Measurements from ENCODE around the gene C16orf87. TPM values are rescaled to one million over a fixed set of nuclear protein-coding genes. Genes with fewer than 3 reads are reported as not detected.
A peak's percentile ranks its signal among the peaks of the same experiment; 100 is the strongest.

C16orf87 gene
- total RNA-seq (7.2 TPM), polyA plus RNA-seq (ENCODE audit: insufficient read depth, low read depth, low replicate concordance) (11.2 TPM)
- long read RNA-seq, donor 1, full-length matches to known transcripts = 7 of 7 reads
- long read RNA-seq, donor 1, partial matches to known transcripts = 0 of 7 reads
- long read RNA-seq, donor 1, other reads (novel, unspliced or antisense) = 0 of 7 reads
- long read RNA-seq, donor 2, full-length matches to known transcripts = 11 of 11 reads
- long read RNA-seq, donor 2, partial matches to known transcripts = 0 of 11 reads
- long read RNA-seq, donor 2, other reads (novel, unspliced or antisense) = 0 of 11 reads
- long read RNA-seq, donor 3, full-length matches to known transcripts = 10 of 10 reads
- long read RNA-seq, donor 3, partial matches to known transcripts = 0 of 10 reads
- long read RNA-seq, donor 3, other reads (novel, unspliced or antisense) = 0 of 10 reads
- long read RNA-seq, donor 4, full-length matches to known transcripts = 11 of 11 reads
- long read RNA-seq, donor 4, partial matches to known transcripts = 0 of 11 reads
- long read RNA-seq, donor 4, other reads (novel, unspliced or antisense) = 0 of 11 reads
- long read RNA-seq, donor 5, full-length matches to known transcripts = 1 of 1 reads
- long read RNA-seq, donor 5, partial matches to known transcripts = 0 of 1 reads
- long read RNA-seq, donor 5, other reads (novel, unspliced or antisense) = 0 of 1 reads
- long read RNA-seq, donor 6, full-length matches to known transcripts = 23 of 23 reads
- long read RNA-seq, donor 6, partial matches to known transcripts = 0 of 23 reads
- long read RNA-seq, donor 6, other reads (novel, unspliced or antisense) = 0 of 23 reads
- long read RNA-seq, donor 7, transcript C16orf87-201 (4 exons, 1,585 nt) = major isoform, 5 of 7 reads
- long read RNA-seq, donor 7, partial matches to known transcripts = 0 of 7 reads
- long read RNA-seq, donor 7, other reads (novel, unspliced or antisense) = 2 of 7 reads
- long read RNA-seq, donor 8, full-length matches to known transcripts = 7 of 7 reads
- long read RNA-seq, donor 8, partial matches to known transcripts = 0 of 7 reads
- long read RNA-seq, donor 8, other reads (novel, unspliced or antisense) = 0 of 7 reads
- long read RNA-seq, donor 9, full-length matches to known transcripts = 5 of 5 reads
- long read RNA-seq, donor 9, partial matches to known transcripts = 0 of 5 reads
- long read RNA-seq, donor 9, other reads (novel, unspliced or antisense) = 0 of 5 reads
- long read RNA-seq, donor 10, full-length matches to known transcripts = 6 of 6 reads
- long read RNA-seq, donor 10, partial matches to known transcripts = 0 of 6 reads
- long read RNA-seq, donor 10, other reads (novel, unspliced or antisense) = 0 of 6 reads

- H3K4me3 ChIP-seq (ENCODE audit: low read length in 3 of 3) = peak within 1 kb of the TSS; percentile 80 to 84 (median 80)
- no peaks in the 10 kb centered on the region for H3K9me3 ChIP-seq (ENCODE audit: control insufficient read depth in 2 of 3, insufficient read depth in 1 of 3, low read length in 3 of 3)
- DNase-seq (peak; percentile 95 to 97 (median 96)), FAIRE-seq (peak; percentile 76)
- TF ChIP-seq CTCF (IDR thresholded peaks at IDR 0.05; ENCODE audit: borderline replicate concordance, extremely low read depth, insufficient read depth) = no peak
- no peaks in the 10 kb centered on the region for H3K36me3 ChIP-seq (ENCODE audit: control insufficient read depth in 2 of 3, insufficient read depth in 3 of 3, low read length in 3 of 3)
- peak within 1 kb of the TSS; percentile 69 to 80 for H3K27ac ChIP-seq (ENCODE audit: low read depth in 2 of 2, low read length in 2 of 2)
- peaks cover 0 to 7% (median 2%) of the 10 kb centered on the region in 3 donors for H3K4me1 ChIP-seq (ENCODE audit: control insufficient read depth in 2 of 3, insufficient read depth in 2 of 3, low read depth in 1 of 3, low read length in 3 of 3)
- intact Hi-C loops (cut with DNase I) = no loop called here
- H3K9ac ChIP-seq (ENCODE audit: low read length in 3 of 3) = peak within 1 kb of the TSS; percentile 63 to 82 (median 67)
- H3K27me3 ChIP-seq (ENCODE audit: control insufficient read depth, insufficient read depth, low read length) = no peaks in the 10 kb centered on the region
These were observed at the start of gene C16orf87 for GRCh38 chr16:46830902-46831647. Gene C16orf87 (minus strand): TSS chr16:46831180. CDS start chr16:46831149, 31 bp downstream.

GRCh38 chr16:46875243-46875642 is 44.3 kb upstream of the C16orf87 start:
- Histone ChIP-seq H3K9ac (ENCODE audit: low read length in 3 of 3) (no peak overlapping the region), H3K27me3 (ENCODE audit: control insufficient read depth, insufficient read depth, low read length) (no peaks in the 10 kb centered on the region), H3K4me3 (ENCODE audit: low read length in 3 of 3) (no peak overlapping the region), H3K4me1 (ENCODE audit: control insufficient read depth in 2 of 3, insufficient read depth in 2 of 3, low read depth in 1 of 3, low read length in 3 of 3) (peaks cover 2 to 11% (median 5%) of the 10 kb centered on the region in 3 donors), H3K27ac (ENCODE audit: low read depth in 2 of 2, low read length in 2 of 2) (no peak overlapping the region), H3K36me3 (ENCODE audit: control insufficient read depth in 2 of 3, insufficient read depth in 3 of 3, low read length in 3 of 3) (no peaks in the 10 kb centered on the region), H3K9me3 (ENCODE audit: control insufficient read depth in 2 of 3, insufficient read depth in 1 of 3, low read length in 3 of 3) (no peaks in the 10 kb centered on the region)
- DNase-seq (no peak), FAIRE-seq (no peak)
- intact Hi-C loops (cut with DNase I) = no loop called here
- no peak for TF ChIP-seq CTCF (IDR thresholded peaks at IDR 0.05; ENCODE audit: borderline replicate concordance, extremely low read depth, insufficient read depth)

GRCh38 chr16:46873201-46873600 is 42.2 kb upstream of the C16orf87 start:
- DNase-seq (no peak), FAIRE-seq (no peak)
- Histone ChIP-seq H3K9me3 (ENCODE audit: control insufficient read depth in 2 of 3, insufficient read depth in 1 of 3, low read length in 3 of 3) (no peaks in the 10 kb centered on the region), H3K4me3 (ENCODE audit: low read length in 3 of 3) (no peak overlapping the region), H3K9ac (ENCODE audit: low read length in 3 of 3) (no peak overlapping the region), H3K36me3 (ENCODE audit: control insufficient read depth in 2 of 3, insufficient read depth in 3 of 3, low read length in 3 of 3) (no peaks in the 10 kb centered on the region), H3K27ac (ENCODE audit: low read depth in 2 of 2, low read length in 2 of 2) (peak overlapping the region; percentile 41 to 57), H3K27me3 (ENCODE audit: control insufficient read depth, insufficient read depth, low read length) (no peaks in the 10 kb centered on the region), H3K4me1 (ENCODE audit: control insufficient read depth in 2 of 3, insufficient read depth in 2 of 3, low read depth in 1 of 3, low read length in 3 of 3) (peaks cover 2 to 16% (median 7%) of the 10 kb centered on the region in 3 donors)
- TF ChIP-seq CTCF (IDR thresholded peaks at IDR 0.05; ENCODE audit: borderline replicate concordance, extremely low read depth, insufficient read depth) = no peak
- intact Hi-C loops (cut with DNase I) = no loop called here
